Ovary (tissue), 9 donors: ENCODE data around the gene SLC37A4. TPM values are rescaled to one million over a fixed set of nuclear protein-coding genes. Genes with fewer than 3 reads are reported as not detected.

Experiments
- DNase-seq, 5 donors: peaks; one replicate each; pipeline ENCODE4 v3.0.0-alpha.2; 2019 to 2020
- H3K27ac ChIP-seq, 2 donors: fragments of 200-600 bp; one replicate each; pipeline versions ENCODE4 v1.5.1 to v1.8.0; 2019 to 2022
- H3K27me3 ChIP-seq: fragments of 200-600 bp; one replicate; pipeline ENCODE4 v1.8.0; 2022
- H3K36me3 ChIP-seq: fragments of 200-600 bp; sonication (generic); one replicate; pipeline ENCODE4 v1.5.1; 2019
- H3K4me1 ChIP-seq: one replicate; pipeline ENCODE4 v1.8.1; 2013; ENCODE audit warnings: mild to moderate bottlenecking, moderate library complexity; ENCODE audit not compliant: insufficient read depth
- H3K4me3 ChIP-seq: fragments of 200-600 bp; sonication (generic); one replicate; pipeline ENCODE4 v1.5.1; 2017
- H3K9me3 ChIP-seq, 2 donors: fragments of 200-600 bp in 1 of 2; sonication (generic) in 1 of 2; one replicate each; pipeline versions ENCODE4 v1.5.1 to v1.8.1; 2013 to 2019; ENCODE audit warnings: mild to moderate bottlenecking in 1 of 2, moderate library complexity in 1 of 2
- CTCF ChIP-seq, 3 donors: fragments of 450-650 bp in 2 of 3; fragments of 200-600 bp in 1 of 3; IDR thresholded peaks; one replicate each; pipeline versions ENCODE4 v1.5.1 to v1.8.0; 2016 to 2022; ENCODE audit warnings: antibody characterized with exemption in 3 of 3, mild to moderate bottlenecking in 1 of 3
- EP300 ChIP-seq: sonication (generic); formaldehyde crosslinking; IDR thresholded peaks from one replicate; pipeline ENCODE4 v1.6.1; 2017; ENCODE audit warnings: antibody characterized with exemption
- POLR2A ChIP-seq: fragments of 450-650 bp; IDR thresholded peaks from one replicate; pipeline ENCODE4 v1.6.1; 2017; ENCODE audit warnings: antibody characterized with exemption, mild to moderate bottlenecking, moderate library complexity
- WGBS, 3 donors: extraction: QIAGEN DNeasy Blood & Tissue Kit in 1 of 3; methylation state at CpG; one replicate each; pipeline versions ENCODE4 v1.1.5 to v1.1.7; 2013 to 2017; 5-methylcytosine and 5-hydroxymethylcytosine counted together
- intact Hi-C, 4 donors: fragments of 100-400 bp; cut with DNase I; formaldehyde crosslinking; loops; one replicate each; pipeline versions ENCODE4 v1.11.0 to v1.15.1; 2022 to 2023
- polyA plus RNA-seq, 2 donors: library from polyadenylated mRNA; stranded (reverse); fragments of 200-250 nt in 1 of 2; fragments of 350-450 nt in 1 of 2; fragmentation: Illumina TruSeq in 1 of 2; extraction: RNeasy Lipid Tissue Mini Kit (QIAGEN cat#74804) in 1 of 2; gene quantifications; one replicate each; pipeline ENCODE4 v1.2.3, GENCODE V29; 2013 to 2014
- total RNA-seq, 7 donors: library from RNA; depleted of rRNA in 2 of 7; stranded (reverse); fragments of >200 nt in 2 of 7; fragmentation: NEBNext Ultra II Directional in 3 of 7; extraction: Animal tissue kit (Norgen Biotek cat#: 25700) in 3 of 7; gene quantifications; one replicate each; pipeline versions ENCODE4 v1.1.0 to v1.2.4, GENCODE V29; 2016 to 2023
- donor health status: DM: no; HTN: no; CAD: no; lungs with moderate emphysema.
- donor health status: DM: no; HTN: no; CAD: no.
- donor health status: Bipolar disorder and iron deficiency.
- donor health status: DM: yes; HTN: yes; CAD: no.
- donor health status: DM: no; HTN: no; CAD: no.
- donor health status: DM: yes; HTN: yes; CAD: no.

The SLC37A4 gene
- total and polyA plus RNA-seq, 9 donors: 10.5 to 38.1 (median 13.2) TPM

GRCh38 chr11:119028346-119029068, 2.2 kb downstream of the SLC37A4 start:
- Histone ChIP-seq H3K36me3 (no peaks in the 10 kb centered on the region), H3K4me1 (peaks cover 2% of the 10 kb centered on the region), H3K27ac (no peak overlapping the region), H3K9me3 (no peaks in the 10 kb centered on the region), H3K27me3 (no peaks in the 10 kb centered on the region), H3K4me3 (no peak overlapping the region)
- no peak for DNase-seq
- TF ChIP-seq EP300: no peak
- no peak for TF ChIP-seq CTCF (IDR thresholded peaks at IDR 0.05)
- no peak for TF ChIP-seq POLR2A
- intact Hi-C loops: no loop called here
- 80 to 88% (median 85%) methylated on average over 9 of the region's 9 CpGs for WGBS, 3 donors

GRCh38 chr11:119027561-119028345, 2.9 kb downstream of the SLC37A4 start:
- TF ChIP-seq EP300: no peak
- TF ChIP-seq CTCF (IDR thresholded peaks at IDR 0.05): no peak
- TF ChIP-seq POLR2A: no peak
- DNase-seq: no peak
- Histone ChIP-seq H3K4me3 (no peak overlapping the region), H3K9me3 (no peaks in the 10 kb centered on the region), H3K27ac (no peak overlapping the region), H3K4me1 (peaks cover 2% of the 10 kb centered on the region), H3K27me3 (no peaks in the 10 kb centered on the region), H3K36me3 (no peaks in the 10 kb centered on the region)
- 89 to 95% (median 95%) methylated on average over 9 of the region's 9 CpGs for WGBS, 3 donors
- intact Hi-C loops: no loop called here

DNA sequence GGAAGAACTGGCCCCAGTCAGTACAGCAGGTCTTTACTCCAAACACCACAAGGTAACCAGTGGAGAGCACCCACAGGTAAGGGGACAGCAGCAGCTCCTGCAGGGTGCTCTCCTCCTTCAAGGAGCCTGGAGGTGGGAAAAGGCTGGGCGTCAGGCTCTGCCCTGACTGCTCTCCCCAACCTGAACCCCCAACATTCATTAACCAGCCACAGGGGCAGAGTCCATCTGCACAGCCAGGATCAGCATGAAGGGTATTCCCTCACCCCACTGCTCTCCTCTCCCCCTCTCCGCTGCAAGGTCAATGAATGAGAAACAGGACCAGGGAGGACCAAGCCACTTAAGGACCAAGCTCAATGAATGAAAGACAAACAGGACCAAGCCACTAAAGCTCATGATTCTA, 3.7 kb downstream of the SLC37A4 start:
- WGBS, 3 donors: 96% methylated on average over 2 of the region's 2 CpGs
- no peak overlapping the region for H3K27ac ChIP-seq
- TF ChIP-seq POLR2A (no peak), EP300 (no peak), CTCF (IDR thresholded peaks at IDR 0.05) (no peak)

DNA sequence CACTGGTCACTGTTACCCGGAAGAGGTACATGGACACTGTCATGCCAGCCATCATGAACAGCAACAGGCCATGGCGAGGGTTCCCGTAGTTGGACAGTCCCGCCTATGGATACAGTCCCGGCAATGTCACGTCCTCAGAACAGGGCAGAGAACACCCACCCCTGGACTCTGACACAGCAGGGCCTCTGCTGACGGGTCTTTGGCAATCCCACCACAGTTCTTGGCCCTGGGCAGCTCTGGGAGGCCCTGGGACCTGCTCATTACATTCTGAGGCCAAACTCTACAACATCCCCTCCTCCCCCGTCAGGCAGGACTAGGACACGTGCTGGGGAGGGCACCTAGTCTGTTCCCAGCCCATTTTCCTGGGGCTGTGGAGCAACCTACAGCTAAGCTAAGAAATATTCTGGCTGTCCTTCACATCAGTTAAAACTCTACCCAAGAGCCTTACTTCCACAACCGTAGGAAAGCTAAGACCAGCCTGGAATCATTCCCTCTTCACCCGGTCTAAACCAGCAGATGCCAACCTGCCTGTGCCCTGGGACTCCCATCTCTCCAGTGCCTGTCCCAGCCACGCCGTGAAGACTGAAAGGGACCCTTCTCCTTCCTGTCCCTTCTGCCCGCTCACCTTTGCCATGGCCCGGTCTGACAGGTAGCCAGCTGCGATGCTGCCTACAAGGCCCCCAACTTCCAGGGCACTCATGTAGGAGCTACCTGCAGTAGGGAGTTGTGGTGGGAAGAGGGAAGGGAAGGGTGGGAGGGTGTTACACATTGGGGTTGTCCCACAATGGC, 4.5 kb downstream of the SLC37A4 start:
- WGBS, 3 donors: 82 to 86% (median 82%) methylated on average over 16 of the region's 16 CpGs
- no peak overlapping the region for H3K27ac ChIP-seq
- H3K36me3 ChIP-seq: no peaks in the 10 kb centered on the region
- peaks cover 2% of the 10 kb centered on the region for H3K4me1 ChIP-seq
- no peak for DNase-seq
- intact Hi-C loops: no loop called here
- TF ChIP-seq EP300 (no peak), CTCF (IDR thresholded peaks at IDR 0.05) (no peak), POLR2A (no peak)
- no peaks in the 10 kb centered on the region for H3K9me3 ChIP-seq
- H3K4me3 ChIP-seq: no peak overlapping the region
- no peaks in the 10 kb centered on the region for H3K27me3 ChIP-seq

More for the DNA sequence above, 3.7 kb downstream of the SLC37A4 start:
- H3K36me3 ChIP-seq: no peaks in the 10 kb centered on the region
- no peak for DNase-seq
- H3K9me3 ChIP-seq: no peaks in the 10 kb centered on the region
- H3K4me3 ChIP-seq: no peak overlapping the region
- H3K4me1 ChIP-seq: peaks cover 2% of the 10 kb centered on the region
- no peaks in the 10 kb centered on the region for H3K27me3 ChIP-seq
- intact Hi-C loops: no loop called here
